Measurements from ENCODE around the gene MORC3.
"Not testable (repeated sequence)": the region's sequence is repeated elsewhere in the genome, so short reads cannot be mapped to it uniquely, and the experiment has no call there.

Gene MORC3

DNA sequence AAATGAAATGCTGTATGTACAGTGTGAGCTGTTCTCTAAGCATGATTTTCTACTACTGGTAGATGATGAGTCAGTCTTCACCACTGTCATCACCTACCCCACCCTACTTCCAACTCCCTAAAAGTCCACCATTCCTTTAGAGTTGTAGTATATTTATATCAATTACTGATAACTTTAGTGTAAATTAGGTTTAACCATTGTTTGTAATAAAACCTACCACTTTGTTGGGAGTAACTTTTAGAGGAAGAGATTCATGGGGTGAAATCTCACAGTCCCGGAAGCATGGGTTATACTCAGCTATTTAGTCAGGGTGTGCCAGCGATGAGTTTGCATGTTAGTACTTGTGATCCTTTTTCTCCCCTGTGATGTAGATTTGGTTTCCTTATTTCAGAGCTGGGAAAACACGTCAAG lies 17.1 kb downstream of the MORC3 start:
- FAIRE-seq: no peak
- TF ChIP-seq, protein P1, sequence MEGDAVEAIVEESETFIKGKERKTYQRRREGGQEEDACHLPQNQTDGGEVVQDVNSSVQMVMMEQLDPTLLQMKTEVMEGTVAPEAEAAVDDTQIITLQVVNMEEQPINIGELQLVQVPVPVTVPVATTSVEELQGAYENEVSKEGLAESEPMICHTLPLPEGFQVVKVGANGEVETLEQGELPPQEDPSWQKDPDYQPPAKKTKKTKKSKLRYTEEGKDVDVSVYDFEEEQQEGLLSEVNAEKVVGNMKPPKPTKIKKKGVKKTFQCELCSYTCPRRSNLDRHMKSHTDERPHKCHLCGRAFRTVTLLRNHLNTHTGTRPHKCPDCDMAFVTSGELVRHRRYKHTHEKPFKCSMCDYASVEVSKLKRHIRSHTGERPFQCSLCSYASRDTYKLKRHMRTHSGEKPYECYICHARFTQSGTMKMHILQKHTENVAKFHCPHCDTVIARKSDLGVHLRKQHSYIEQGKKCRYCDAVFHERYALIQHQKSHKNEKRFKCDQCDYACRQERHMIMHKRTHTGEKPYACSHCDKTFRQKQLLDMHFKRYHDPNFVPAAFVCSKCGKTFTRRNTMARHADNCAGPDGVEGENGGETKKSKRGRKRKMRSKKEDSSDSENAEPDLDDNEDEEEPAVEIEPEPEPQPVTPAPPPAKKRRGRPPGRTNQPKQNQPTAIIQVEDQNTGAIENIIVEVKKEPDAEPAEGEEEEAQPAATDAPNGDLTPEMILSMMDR (IDR thresholded peaks at IDR 0.05; ENCODE audit: insufficient read depth, missing control alignments): no peak

DNA sequence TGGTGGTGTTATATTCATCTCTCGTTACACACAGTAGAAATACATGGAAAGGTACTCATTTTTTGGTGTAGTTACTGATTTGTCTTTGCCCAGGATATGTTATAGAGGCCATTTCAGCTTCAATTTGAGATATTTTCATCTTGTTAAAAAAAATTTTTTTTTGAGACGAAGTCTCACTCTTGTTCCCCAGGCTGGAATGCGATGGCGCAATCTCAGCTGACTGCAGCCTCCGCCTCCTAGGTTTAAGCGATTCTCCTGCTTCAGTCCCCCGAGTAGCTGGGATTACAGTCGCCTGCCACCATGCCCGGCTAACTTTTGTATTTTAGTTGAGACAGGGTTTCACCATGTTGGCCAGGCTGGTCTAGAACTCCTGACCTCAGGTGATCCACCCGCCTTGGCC lies 19.0 kb downstream of the MORC3 start:
- DNase-seq (ENCODE audit: insufficient read length, low spot score) (no peak), FAIRE-seq (no peak)
- TF ChIP-seq, protein P1 (IDR thresholded peaks at IDR 0.05; ENCODE audit: insufficient read depth, missing control alignments): no peak

More for the DNA sequence above, 17.1 kb downstream of the MORC3 start:
- no peak for DNase-seq (ENCODE audit: insufficient read length, low spot score)

DNA sequence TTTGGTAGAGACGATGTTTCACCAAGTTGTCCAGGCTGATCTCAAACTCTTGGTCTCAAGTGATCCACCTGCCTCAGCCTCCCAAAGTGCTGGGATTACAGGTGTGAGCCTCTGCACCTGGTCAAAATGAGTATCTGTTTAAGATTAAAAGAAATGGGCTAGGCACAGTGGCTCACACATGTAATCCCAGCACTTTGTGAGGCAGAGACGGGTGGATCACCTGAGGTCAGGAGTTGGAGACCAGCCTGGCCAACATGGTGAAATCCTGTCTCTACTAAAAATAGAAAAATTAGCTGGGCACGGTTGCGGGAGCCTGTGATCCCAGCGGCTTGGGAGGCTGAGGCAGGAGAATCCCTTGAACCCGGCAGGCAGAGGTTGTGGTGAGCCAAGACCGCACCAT lies 22.6 kb downstream of the MORC3 start:
- not testable (repeated sequence) for FAIRE-seq

DNA sequence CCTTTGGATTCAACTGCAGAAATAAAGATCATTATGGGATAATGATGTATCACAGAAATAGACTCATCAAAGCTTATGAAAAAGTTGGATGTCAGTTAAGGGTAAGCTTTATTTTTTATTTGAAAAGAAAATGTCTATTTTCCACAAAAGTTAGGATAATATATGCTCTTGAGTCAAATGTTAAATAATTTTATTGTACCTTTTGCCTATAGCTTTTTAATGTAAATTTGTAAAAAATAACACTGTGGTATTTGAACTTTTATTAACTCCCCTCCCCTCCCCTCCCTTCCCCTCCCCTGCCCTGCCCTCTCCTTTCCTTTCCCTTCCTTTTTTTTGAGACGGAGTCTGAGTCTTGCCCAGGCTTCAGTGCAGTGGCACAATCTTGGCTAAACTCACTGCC lies 24.9 kb downstream of the MORC3 start:
- DNase-seq (ENCODE audit: insufficient read length, low spot score): no peak
- no peak for FAIRE-seq
- TF ChIP-seq, protein P1 (IDR thresholded peaks at IDR 0.05; ENCODE audit: insufficient read depth, missing control alignments): no peak

More for the DNA sequence above, 22.6 kb downstream of the MORC3 start:
- not testable (repeated sequence) for DNase-seq (ENCODE audit: insufficient read length, low spot score)

DNA sequence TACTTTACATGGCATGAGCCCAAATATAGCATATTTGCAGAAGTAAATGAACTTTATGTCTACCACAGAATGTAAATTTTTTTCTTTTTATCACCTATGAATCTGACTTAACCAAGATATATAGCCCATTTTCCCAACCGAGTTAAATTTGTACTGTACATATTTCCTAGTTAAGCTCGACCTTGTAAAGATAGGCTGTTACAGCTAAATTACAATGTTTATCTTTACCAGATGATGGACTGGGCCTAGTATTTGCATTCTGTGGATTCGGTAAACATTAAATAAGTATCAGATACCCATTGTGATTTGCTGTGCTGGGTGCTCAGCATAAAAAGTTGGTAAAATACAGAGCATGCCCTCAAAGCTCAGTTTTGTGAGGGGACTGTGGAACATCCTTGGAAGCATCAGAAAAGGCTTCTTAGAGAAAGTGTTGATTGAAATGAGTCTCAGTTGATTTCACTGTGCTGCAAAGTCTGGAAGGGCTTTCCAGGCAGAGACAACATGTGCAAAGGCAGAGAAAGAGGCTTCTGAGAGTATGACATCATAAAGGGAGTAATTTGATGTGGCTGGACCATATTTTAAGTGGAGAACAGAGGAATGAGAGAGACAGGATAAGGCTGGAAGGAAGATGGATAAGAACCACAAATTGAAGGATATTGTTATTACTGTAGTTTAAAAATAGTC lies 27.4 kb downstream of the MORC3 start:
- no peak for DNase-seq (ENCODE audit: insufficient read length, low spot score)
- TF ChIP-seq, protein P1 (IDR thresholded peaks at IDR 0.05; ENCODE audit: insufficient read depth, missing control alignments): no peak
- no peak for FAIRE-seq

DNA sequence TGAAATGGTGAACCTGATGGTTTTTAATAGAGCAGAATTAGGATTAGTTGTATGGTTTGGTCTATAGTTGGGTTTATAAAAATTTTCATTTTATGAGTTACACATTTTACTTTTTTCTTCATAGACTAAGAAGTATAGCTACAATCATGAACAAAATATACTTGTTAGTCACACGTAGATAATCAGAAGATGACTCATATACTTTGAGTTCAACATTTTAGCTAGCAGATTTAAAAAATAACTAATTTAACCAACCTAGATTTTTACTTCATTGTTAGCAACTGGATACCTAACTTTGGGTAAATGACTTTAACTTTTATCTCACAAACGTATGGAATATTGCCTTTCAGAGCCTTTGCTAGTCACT lies 27.9 kb downstream of the MORC3 start:
- TF ChIP-seq, protein P1 (IDR thresholded peaks at IDR 0.05; ENCODE audit: insufficient read depth, missing control alignments): no peak
- DNase-seq (ENCODE audit: insufficient read length, low spot score): no peak
- FAIRE-seq: no peak

DNA sequence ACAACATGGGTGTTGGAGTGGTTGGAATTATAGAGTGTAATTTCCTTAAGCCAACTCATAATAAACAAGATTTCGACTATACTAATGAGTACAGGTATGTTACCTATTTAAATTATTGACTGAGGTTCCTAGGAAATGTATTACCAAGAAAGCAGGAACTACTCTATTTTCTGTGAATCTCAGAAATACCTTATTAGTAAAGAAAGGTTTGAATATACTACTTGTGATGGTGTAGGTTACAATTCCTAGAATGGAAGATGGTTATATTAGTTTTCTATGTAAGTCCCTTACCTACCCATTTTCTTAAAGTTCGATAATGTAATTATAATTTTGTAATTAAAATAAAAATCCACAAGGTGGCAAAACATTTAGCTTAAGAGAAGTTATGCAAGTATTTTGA lies 29.3 kb downstream of the MORC3 start:
- FAIRE-seq (no peak), DNase-seq (ENCODE audit: insufficient read length, low spot score) (no peak)
- TF ChIP-seq, protein P1 (IDR thresholded peaks at IDR 0.05; ENCODE audit: insufficient read depth, missing control alignments): no peak

All from D721Med (cell line).